H9 (cell line): ENCODE data around the gene KDM1B. TPM values are rescaled to one million over a fixed set of nuclear protein-coding genes. Genes with fewer than 3 reads are reported as not detected.

Experiments used
- DNase-seq: peaks from one replicate; pipeline ENCODE4 v3.0.0-alpha.2; 2017
- H2AFZ ChIP-seq: one replicate; pipeline ENCODE4 v1.6.1; 2013; ENCODE audit warnings: mild to moderate bottlenecking, low read length, control low read depth, moderate library complexity
- H2AK5ac ChIP-seq: 2 replicates; pipeline ENCODE4 v1.6.1; 2013; ENCODE audit warnings: low read length, control low read depth, mixed read lengths; ENCODE audit not compliant: insufficient read length
- H2BK120ac ChIP-seq: one replicate; pipeline ENCODE4 v1.6.1; 2013; ENCODE audit warnings: low read depth, mild to moderate bottlenecking, low read length, control low read depth, inconsistent platforms; ENCODE audit not compliant: poor library complexity, severe bottlenecking
- H2BK12ac ChIP-seq: 2 replicates; pipeline ENCODE4 v1.6.1; 2013; ENCODE audit warnings: low read length, control low read depth, mixed read lengths, low read depth; ENCODE audit not compliant: insufficient read length
- H2BK15ac ChIP-seq: 2 replicates; pipeline ENCODE4 v1.6.1; 2013; ENCODE audit warnings: low read depth, low read length, control low read depth
- H2BK20ac ChIP-seq: one replicate; pipeline ENCODE4 v1.6.1; 2013; ENCODE audit warnings: low read depth, mild to moderate bottlenecking, low read length, control low read depth, inconsistent platforms; ENCODE audit not compliant: poor library complexity, severe bottlenecking
- H2BK5ac ChIP-seq: 2 replicates; pipeline ENCODE4 v1.6.1; 2013; ENCODE audit warnings: low read length, control low read depth, mixed read lengths; ENCODE audit not compliant: insufficient read length
- H3K14ac ChIP-seq: 2 replicates; pipeline ENCODE4 v1.6.1; 2013; ENCODE audit warnings: low read length, control low read depth; ENCODE audit not compliant: insufficient read depth
- H3K18ac ChIP-seq: 2 replicates; pipeline ENCODE4 v1.6.1; 2013; ENCODE audit warnings: low read depth, mild to moderate bottlenecking, mixed read lengths, low read length, control low read depth; ENCODE audit not compliant: insufficient read length
- H3K23ac ChIP-seq: 2 replicates; pipeline ENCODE4 v1.6.1; 2013; ENCODE audit warnings: low read length, control low read depth, mixed read lengths, low read depth; ENCODE audit not compliant: insufficient read length
- H3K23me2 ChIP-seq: 2 replicates; pipeline ENCODE4 v1.6.1; 2013; ENCODE audit warnings: low read depth, mild to moderate bottlenecking, mixed read lengths, low read length, control low read depth; ENCODE audit not compliant: insufficient read length, poor library complexity, severe bottlenecking
- H3K27ac ChIP-seq: 2 replicates; pipeline ENCODE4 v1.5.1; 2013; ENCODE audit warnings: low read length, control low read depth, mixed read lengths, low read depth; ENCODE audit not compliant: insufficient read length
- H3K27me3 ChIP-seq: 2 replicates; pipeline ENCODE4 v1.6.1; 2013; ENCODE audit warnings: low read length, control low read depth, inconsistent platforms; ENCODE audit not compliant: insufficient read depth
- H3K4ac ChIP-seq: 2 replicates; pipeline ENCODE4 v1.6.1; 2013; ENCODE audit warnings: low read depth, mild to moderate bottlenecking, control low read depth, inconsistent platforms, low read length, moderate library complexity
- H3K4me1 ChIP-seq: 2 replicates; pipeline ENCODE4 v1.6.1; 2013; ENCODE audit warnings: low read length, control low read depth, inconsistent platforms; ENCODE audit not compliant: insufficient read depth
- H3K4me2 ChIP-seq: 2 replicates; pipeline ENCODE4 v1.6.1; 2013; ENCODE audit warnings: low read length, control low read depth, mixed read lengths; ENCODE audit not compliant: insufficient read length, insufficient read depth
- H3K56ac ChIP-seq: 2 replicates; pipeline ENCODE4 v1.6.1; 2013; ENCODE audit warnings: low read depth, mild to moderate bottlenecking, mixed read lengths, low read length, control low read depth; ENCODE audit not compliant: insufficient read length
- H3K79me1 ChIP-seq: 2 replicates; pipeline ENCODE4 v1.6.1; 2013; ENCODE audit warnings: low read depth, mild to moderate bottlenecking, moderate library complexity, low read length, control low read depth, inconsistent platforms; ENCODE audit not compliant: insufficient read depth, poor library complexity, severe bottlenecking
- H3K79me2 ChIP-seq: 2 replicates; pipeline ENCODE4 v1.6.1; 2013; ENCODE audit warnings: low read length, control low read depth, inconsistent platforms; ENCODE audit not compliant: insufficient read depth
- H3K9ac ChIP-seq: 2 replicates; pipeline ENCODE4 v1.6.1; 2013; ENCODE audit warnings: low read length, control low read depth, mixed read lengths; ENCODE audit not compliant: insufficient read length; ENCODE audit errors: extremely low read depth
- H3K9me3 ChIP-seq: one replicate; pipeline ENCODE4 v1.6.1; 2013; ENCODE audit warnings: low read depth, low read length, inconsistent platforms; ENCODE audit not compliant: control insufficient read depth
- H3T11ph ChIP-seq: one replicate; pipeline ENCODE4 v1.6.1; 2013; ENCODE audit warnings: mild to moderate bottlenecking, low read length, control low read depth, inconsistent platforms
- H4K20me1 ChIP-seq: one replicate; pipeline ENCODE4 v1.6.1; 2013; ENCODE audit not compliant: control insufficient read depth, insufficient read length, insufficient read depth
- H4K5ac ChIP-seq: 2 replicates; pipeline ENCODE4 v1.6.1; 2013; ENCODE audit warnings: low read depth, mild to moderate bottlenecking, mixed read lengths, low read length, control low read depth; ENCODE audit not compliant: insufficient read length
- H4K8ac ChIP-seq: replicated peaks from 2 replicates; pipeline ENCODE4 v1.6.1; 2013; ENCODE audit warnings: low read length, control low read depth, mixed read lengths, low read depth; ENCODE audit not compliant: insufficient read length
- H4K91ac ChIP-seq: 2 replicates; pipeline ENCODE4 v1.6.1; 2013; ENCODE audit warnings: low read depth, mild to moderate bottlenecking, moderate library complexity, mixed read lengths, low read length, control low read depth; ENCODE audit not compliant: insufficient read length
- H3K27ac Mint-ChIP-seq, 3 experiments: 2 replicates in 2 of 3; 3 replicates in 1 of 3; pipeline ENCODE4 v1.8.0; 2020 to 2021; ENCODE audit warnings: mixed read lengths in 3 of 3, mild to moderate bottlenecking in 1 of 3, moderate library complexity in 1 of 3
- H3K27me3 Mint-ChIP-seq: 2 replicates; pipeline ENCODE4 v1.8.0; 2021; ENCODE audit warnings: low read depth, mild to moderate bottlenecking, moderate library complexity, mixed read lengths
- H3K36me3 Mint-ChIP-seq, 3 experiments: 2 replicates in 2 of 3; 3 replicates in 1 of 3; pipeline ENCODE4 v1.8.0; 2020 to 2021; ENCODE audit warnings: low read depth in 3 of 3, mixed read lengths in 3 of 3; ENCODE audit not compliant: insufficient read depth in 1 of 3
- H3K4me1 Mint-ChIP-seq, 2 experiments: 2 replicates each; pipeline ENCODE4 v1.8.0; 2020; ENCODE audit warnings: mixed read lengths in 2 of 2
- H3K4me3 Mint-ChIP-seq, 2 experiments: 2 replicates in 1 of 2; 3 replicates in 1 of 2; pipeline ENCODE4 v1.8.0; 2020 to 2021; ENCODE audit warnings: mild to moderate bottlenecking in 2 of 2, mixed read lengths in 2 of 2, moderate library complexity in 1 of 2
- H3K9me3 Mint-ChIP-seq, 2 experiments: 2 replicates in 1 of 2; 3 replicates in 1 of 2; pipeline ENCODE4 v1.8.0; 2020; ENCODE audit warnings: mild to moderate bottlenecking in 2 of 2, mixed read lengths in 2 of 2, moderate library complexity in 1 of 2
- WGBS: extraction: QIAGEN DNeasy Blood & Tissue Kit; methylation state at CpG from one replicate; pipeline ENCODE4 v1.1.7; 2013; ENCODE audit warnings: missing lambda C conversion rate, low lambda C conversion rate, mixed read lengths; ENCODE audit not compliant: insufficient read length; ENCODE audit errors: extremely low coverage; 5-methylcytosine and 5-hydroxymethylcytosine counted together
- total RNA-seq: library from RNA; stranded (reverse); gene quantifications from 2 replicates; pipeline ENCODE4 v1.2.1, GENCODE V29; 2021
- TF ChIP-seq, protein P1 (sequence below): fragments of 200-600 bp; sonication (generic); conservative IDR thresholded peaks from 3 replicates; pipeline ENCODE4 v1.8.0; 2021; ENCODE audit warnings: antibody characterized with exemption, mild to moderate bottlenecking

KDM1B gene
- total RNA-seq, 1 experiment from 2014 or later, result 5.4 TPM

GRCh38 chr6:18270216-18270615 lies 115.0 kb downstream of the KDM1B start:
- Histone ChIP-seq H4K8ac (no peak overlapping the region), H3K9me3 (no peaks in the 10 kb centered on the region), H3K23me2 (no peaks in the 10 kb centered on the region), H2BK20ac (no peak overlapping the region), H3K18ac (no peak overlapping the region), H3K4me2 (no peak overlapping the region), H4K5ac (no peak overlapping the region), H2BK15ac (no peak overlapping the region), H2BK5ac (no peak overlapping the region), H3K4me1 (peaks cover 5% of the 10 kb centered on the region; the same call in 1 of the 2 replicates), H4K91ac (no peak overlapping the region), H2BK120ac (no peak overlapping the region), H3K14ac (no peak overlapping the region), H3K27me3 (no peaks in the 10 kb centered on the region), H3K79me1 (no peaks in the 10 kb centered on the region), H3K27ac (no peak overlapping the region), H2AK5ac (no peak overlapping the region), H3K56ac (no peak overlapping the region), H2BK12ac (no peak overlapping the region), H3K4ac (no peak overlapping the region), H2AFZ (no peak overlapping the region), H3K9ac (no peak overlapping the region), H4K20me1 (no peaks in the 10 kb centered on the region), H3K79me2 (no peaks in the 10 kb centered on the region), H3T11ph (no peak overlapping the region), H3K23ac (no peak overlapping the region)
- Mint-ChIP-seq H3K27me3 (peaks cover 13% of the 10 kb centered on the region), H3K36me3 (no peaks in the 10 kb centered on the region; a peak in 1 of 7 replicates), H3K27ac (no peak overlapping the region), H3K4me3 (no peak overlapping the region), H3K4me1 (peaks cover 6 to 8% of the 10 kb centered on the region in 2 experiments), H3K9me3 (no peaks in the 10 kb centered on the region; a peak in 3 of 5 replicates)
- TF ChIP-seq, protein P1, sequence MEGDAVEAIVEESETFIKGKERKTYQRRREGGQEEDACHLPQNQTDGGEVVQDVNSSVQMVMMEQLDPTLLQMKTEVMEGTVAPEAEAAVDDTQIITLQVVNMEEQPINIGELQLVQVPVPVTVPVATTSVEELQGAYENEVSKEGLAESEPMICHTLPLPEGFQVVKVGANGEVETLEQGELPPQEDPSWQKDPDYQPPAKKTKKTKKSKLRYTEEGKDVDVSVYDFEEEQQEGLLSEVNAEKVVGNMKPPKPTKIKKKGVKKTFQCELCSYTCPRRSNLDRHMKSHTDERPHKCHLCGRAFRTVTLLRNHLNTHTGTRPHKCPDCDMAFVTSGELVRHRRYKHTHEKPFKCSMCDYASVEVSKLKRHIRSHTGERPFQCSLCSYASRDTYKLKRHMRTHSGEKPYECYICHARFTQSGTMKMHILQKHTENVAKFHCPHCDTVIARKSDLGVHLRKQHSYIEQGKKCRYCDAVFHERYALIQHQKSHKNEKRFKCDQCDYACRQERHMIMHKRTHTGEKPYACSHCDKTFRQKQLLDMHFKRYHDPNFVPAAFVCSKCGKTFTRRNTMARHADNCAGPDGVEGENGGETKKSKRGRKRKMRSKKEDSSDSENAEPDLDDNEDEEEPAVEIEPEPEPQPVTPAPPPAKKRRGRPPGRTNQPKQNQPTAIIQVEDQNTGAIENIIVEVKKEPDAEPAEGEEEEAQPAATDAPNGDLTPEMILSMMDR, result no peak
- no peak for DNase-seq
- WGBS, result no CpG with 5 or more reads among the region's 4 CpGs

Other genes starting within 250 kb of the KDM1B start
- gene KIF13A, start 167.8 kb upstream of the KDM1B start, total RNA-seq, result 38.2 and 43.1 TPM in 2 replicates
- gene NHLRC1, start 32.7 kb upstream of the KDM1B start, total RNA-seq, result 1.0 and 1.5 TPM in 2 replicates
- gene TPMT, start 345 bp upstream of the KDM1B start, total RNA-seq, result 13.0 and 13.3 TPM in 2 replicates
- gene DEK, start 109.1 kb downstream of the KDM1B start, total RNA-seq, result 216 and 217 TPM in 2 replicates
- gene RNF144B, start 231.9 kb downstream of the KDM1B start, total RNA-seq, result 2.3 and 2.4 TPM in 2 replicates